HepG2 (cell line): Measurements from ENCODE around the gene RTP4. TPM values are rescaled to one million over a fixed set of nuclear protein-coding genes. Genes with fewer than 3 reads are reported as not detected.

Experiments
- ATF7 ChIP-seq, 2 experiments: fragments of 450-650 bp in 1 of 2; sonication (generic) in 1 of 2; formaldehyde crosslinking in 1 of 2; IDR thresholded peaks; 2 replicates each; pipeline versions ENCODE4 v1.4.0 to v1.6.1; 2016 to 2020; ENCODE audit warnings: antibody characterized with exemption in 1 of 2, mild to moderate bottlenecking in 1 of 2, missing genetic modification reagents in 1 of 2
- NFE2 ChIP-seq: sonication (generic); formaldehyde crosslinking; IDR thresholded peaks from 2 replicates; pipeline ENCODE4 v1.4.0; 2020; ENCODE audit warnings: missing genetic modification reagents
- SETDB1 ChIP-seq: sonication (generic); formaldehyde crosslinking; IDR thresholded peaks from 2 replicates; pipeline ENCODE4 v1.5.1; 2020; ENCODE audit warnings: missing genetic modification reagents, mild to moderate bottlenecking, borderline replicate concordance
- polyA plus RNA-seq, 8 experiments: library from polyadenylated mRNA; depleted of rRNA in 3 of 8; stranded (reverse) in 7 of 8; unstranded in 1 of 8; fragments of >200 nt; fragmentation: Illumina TruSeq in 4 of 8; extraction: Trizol in 4 of 8; gene quantifications; 2 replicates each; pipeline versions ENCODE4 v1.2.1 to v1.2.3, GENCODE V29; 2011 to 2016; ENCODE audit warnings: low read depth in 4 of 8, missing spikeins in 1 of 8, mixed read lengths in 1 of 8; ENCODE audit not compliant: insufficient read depth in 1 of 8
- total RNA-seq, 5 experiments: library from RNA; depleted of rRNA; stranded (reverse); fragments of >200 nt; fragmentation: Illumina TruSeq; extraction: Trizol; gene quantifications; 2 replicates each; pipeline ENCODE4 v1.2.3, GENCODE V29; 2016; ENCODE audit warnings: low read depth in 1 of 5
- TF ChIP-seq, protein P1 (sequence below): sonication (generic); formaldehyde crosslinking; IDR thresholded peaks from 2 replicates; pipeline ENCODE4 v1.9.0; 2021; ENCODE audit warnings: missing genetic modification reagents, borderline replicate concordance
- TF ChIP-seq, protein P2 (sequence below): sonication (generic); formaldehyde crosslinking; IDR thresholded peaks from 2 replicates; pipeline ENCODE4 v1.4.0; 2020; ENCODE audit warnings: missing genetic modification reagents, borderline replicate concordance
- TF ChIP-seq, protein P3 (sequence below): sonication (generic); formaldehyde crosslinking; IDR thresholded peaks from 2 replicates; pipeline ENCODE4 v1.4.0; 2020; ENCODE audit warnings: mild to moderate bottlenecking, missing genetic modification reagents, borderline replicate concordance
- TF ChIP-seq, protein P4 (sequence below): sonication (generic); formaldehyde crosslinking; IDR thresholded peaks from 2 replicates; pipeline ENCODE4 v1.4.0; 2020; ENCODE audit warnings: missing genetic modification reagents
- TF ChIP-seq, protein P5 (sequence below): sonication (generic); formaldehyde crosslinking; IDR thresholded peaks from 2 replicates; pipeline ENCODE4 v1.5.1; 2020; ENCODE audit warnings: mild to moderate bottlenecking, missing genetic modification reagents

Gene RTP4
- total and polyA plus RNA-seq, 2 of the 13 experiments (the other 11 are each of a cell fraction or from before 2014, with no cell fraction given) = 0.11 to 0.62 TPM

DNA sequence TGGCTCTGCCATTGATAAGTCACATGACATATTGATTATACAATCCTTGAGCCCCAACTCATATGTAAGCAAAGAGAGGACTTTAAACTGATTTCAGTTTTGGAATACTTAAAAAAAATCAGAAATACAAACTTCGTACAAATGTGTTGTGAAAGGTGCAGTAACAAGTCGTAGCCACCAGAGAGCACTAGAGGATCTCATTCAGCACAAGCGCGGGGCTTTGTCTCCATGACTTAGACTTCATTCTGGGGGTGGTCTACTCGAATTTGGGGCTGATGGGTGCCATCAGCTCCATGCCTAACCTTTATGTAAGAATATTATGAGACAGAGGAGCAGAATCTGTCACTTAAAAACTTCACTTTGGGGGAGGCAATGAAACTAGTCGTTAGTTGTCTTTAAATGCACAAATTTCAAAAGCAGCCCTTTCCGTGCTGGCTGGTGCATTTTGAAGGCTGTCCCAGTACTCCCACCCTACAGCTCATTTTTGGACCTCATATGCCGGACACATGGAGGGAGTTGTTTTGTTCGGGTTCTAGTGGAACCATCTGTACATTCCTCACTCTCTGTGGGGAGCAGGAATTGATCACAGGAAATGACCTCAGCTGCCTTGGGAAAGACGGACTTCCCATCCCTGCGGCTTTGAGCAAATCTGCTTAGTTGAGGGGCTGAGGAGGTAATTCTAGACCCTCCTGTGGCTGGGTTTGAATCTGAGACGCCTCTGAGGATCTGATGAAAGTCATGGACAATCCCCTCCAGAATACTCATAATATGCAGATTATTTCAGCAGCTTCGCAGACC lies 49.2 kb upstream of the RTP4 start (continued):
- TF ChIP-seq, protein P1, sequence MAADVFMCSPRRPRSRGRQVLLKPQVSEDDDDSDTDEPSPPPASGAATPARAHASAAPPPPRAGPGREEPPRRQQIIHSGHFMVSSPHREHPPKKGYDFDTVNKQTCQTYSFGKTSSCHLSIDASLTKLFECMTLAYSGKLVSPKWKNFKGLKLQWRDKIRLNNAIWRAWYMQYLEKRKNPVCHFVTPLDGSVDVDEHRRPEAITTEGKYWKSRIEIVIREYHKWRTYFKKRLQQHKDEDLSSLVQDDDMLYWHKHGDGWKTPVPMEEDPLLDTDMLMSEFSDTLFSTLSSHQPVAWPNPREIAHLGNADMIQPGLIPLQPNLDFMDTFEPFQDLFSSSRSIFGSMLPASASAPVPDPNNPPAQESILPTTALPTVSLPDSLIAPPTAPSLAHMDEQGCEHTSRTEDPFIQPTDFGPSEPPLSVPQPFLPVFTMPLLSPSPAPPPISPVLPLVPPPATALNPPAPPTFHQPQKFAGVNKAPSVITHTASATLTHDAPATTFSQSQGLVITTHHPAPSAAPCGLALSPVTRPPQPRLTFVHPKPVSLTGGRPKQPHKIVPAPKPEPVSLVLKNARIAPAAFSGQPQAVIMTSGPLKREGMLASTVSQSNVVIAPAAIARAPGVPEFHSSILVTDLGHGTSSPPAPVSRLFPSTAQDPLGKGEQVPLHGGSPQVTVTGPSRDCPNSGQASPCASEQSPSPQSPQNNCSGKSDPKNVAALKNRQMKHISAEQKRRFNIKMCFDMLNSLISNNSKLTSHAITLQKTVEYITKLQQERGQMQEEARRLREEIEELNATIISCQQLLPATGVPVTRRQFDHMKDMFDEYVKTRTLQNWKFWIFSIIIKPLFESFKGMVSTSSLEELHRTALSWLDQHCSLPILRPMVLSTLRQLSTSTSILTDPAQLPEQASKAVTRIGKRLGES (CRISPR knock-in tag) = no peak
- TF ChIP-seq, protein P2, sequence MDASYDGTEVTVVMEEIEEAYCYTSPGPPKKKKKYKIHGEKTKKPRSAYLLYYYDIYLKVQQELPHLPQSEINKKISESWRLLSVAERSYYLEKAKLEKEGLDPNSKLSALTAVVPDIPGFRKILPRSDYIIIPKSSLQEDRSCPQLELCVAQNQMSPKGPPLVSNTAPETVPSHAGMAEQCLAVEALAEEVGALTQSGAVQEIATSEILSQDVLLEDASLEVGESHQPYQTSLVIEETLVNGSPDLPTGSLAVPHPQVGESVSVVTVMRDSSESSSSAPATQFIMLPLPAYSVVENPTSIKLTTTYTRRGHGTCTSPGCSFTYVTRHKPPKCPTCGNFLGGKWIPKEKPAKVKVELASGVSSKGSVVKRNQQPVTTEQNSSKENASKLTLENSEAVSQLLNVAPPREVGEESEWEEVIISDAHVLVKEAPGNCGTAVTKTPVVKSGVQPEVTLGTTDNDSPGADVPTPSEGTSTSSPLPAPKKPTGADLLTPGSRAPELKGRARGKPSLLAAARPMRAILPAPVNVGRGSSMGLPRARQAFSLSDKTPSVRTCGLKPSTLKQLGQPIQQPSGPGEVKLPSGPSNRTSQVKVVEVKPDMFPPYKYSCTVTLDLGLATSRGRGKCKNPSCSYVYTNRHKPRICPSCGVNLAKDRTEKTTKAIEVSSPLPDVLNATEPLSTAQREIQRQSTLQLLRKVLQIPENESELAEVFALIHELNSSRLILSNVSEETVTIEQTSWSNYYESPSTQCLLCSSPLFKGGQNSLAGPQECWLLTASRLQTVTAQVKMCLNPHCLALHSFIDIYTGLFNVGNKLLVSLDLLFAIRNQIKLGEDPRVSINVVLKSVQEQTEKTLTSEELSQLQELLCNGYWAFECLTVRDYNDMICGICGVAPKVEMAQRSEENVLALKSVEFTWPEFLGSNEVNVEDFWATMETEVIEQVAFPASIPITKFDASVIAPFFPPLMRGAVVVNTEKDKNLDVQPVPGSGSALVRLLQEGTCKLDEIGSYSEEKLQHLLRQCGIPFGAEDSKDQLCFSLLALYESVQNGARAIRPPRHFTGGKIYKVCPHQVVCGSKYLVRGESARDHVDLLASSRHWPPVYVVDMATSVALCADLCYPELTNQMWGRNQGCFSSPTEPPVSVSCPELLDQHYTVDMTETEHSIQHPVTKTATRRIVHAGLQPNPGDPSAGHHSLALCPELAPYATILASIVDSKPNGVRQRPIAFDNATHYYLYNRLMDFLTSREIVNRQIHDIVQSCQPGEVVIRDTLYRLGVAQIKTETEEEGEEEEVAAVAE (CRISPR knock-in tag) = no peak
- TF ChIP-seq, protein P3, sequence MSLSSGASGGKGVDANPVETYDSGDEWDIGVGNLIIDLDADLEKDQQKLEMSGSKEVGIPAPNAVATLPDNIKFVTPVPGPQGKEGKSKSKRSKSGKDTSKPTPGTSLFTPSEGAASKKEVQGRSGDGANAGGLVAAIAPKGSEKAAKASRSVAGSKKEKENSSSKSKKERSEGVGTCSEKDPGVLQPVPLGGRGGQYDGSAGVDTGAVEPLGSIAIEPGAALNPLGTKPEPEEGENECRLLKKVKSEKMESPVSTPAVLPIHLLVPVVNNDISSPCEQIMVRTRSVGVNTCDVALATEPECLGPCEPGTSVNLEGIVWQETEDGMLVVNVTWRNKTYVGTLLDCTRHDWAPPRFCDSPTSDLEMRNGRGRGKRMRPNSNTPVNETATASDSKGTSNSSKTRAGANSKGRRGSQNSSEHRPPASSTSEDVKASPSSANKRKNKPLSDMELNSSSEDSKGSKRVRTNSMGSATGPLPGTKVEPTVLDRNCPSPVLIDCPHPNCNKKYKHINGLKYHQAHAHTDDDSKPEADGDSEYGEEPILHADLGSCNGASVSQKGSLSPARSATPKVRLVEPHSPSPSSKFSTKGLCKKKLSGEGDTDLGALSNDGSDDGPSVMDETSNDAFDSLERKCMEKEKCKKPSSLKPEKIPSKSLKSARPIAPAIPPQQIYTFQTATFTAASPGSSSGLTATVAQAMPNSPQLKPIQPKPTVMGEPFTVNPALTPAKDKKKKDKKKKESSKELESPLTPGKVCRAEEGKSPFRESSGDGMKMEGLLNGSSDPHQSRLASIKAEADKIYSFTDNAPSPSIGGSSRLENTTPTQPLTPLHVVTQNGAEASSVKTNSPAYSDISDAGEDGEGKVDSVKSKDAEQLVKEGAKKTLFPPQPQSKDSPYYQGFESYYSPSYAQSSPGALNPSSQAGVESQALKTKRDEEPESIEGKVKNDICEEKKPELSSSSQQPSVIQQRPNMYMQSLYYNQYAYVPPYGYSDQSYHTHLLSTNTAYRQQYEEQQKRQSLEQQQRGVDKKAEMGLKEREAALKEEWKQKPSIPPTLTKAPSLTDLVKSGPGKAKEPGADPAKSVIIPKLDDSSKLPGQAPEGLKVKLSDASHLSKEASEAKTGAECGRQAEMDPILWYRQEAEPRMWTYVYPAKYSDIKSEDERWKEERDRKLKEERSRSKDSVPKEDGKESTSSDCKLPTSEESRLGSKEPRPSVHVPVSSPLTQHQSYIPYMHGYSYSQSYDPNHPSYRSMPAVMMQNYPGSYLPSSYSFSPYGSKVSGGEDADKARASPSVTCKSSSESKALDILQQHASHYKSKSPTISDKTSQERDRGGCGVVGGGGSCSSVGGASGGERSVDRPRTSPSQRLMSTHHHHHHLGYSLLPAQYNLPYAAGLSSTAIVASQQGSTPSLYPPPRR (CRISPR knock-in tag) = no peak
- TF ChIP-seq, protein P4, sequence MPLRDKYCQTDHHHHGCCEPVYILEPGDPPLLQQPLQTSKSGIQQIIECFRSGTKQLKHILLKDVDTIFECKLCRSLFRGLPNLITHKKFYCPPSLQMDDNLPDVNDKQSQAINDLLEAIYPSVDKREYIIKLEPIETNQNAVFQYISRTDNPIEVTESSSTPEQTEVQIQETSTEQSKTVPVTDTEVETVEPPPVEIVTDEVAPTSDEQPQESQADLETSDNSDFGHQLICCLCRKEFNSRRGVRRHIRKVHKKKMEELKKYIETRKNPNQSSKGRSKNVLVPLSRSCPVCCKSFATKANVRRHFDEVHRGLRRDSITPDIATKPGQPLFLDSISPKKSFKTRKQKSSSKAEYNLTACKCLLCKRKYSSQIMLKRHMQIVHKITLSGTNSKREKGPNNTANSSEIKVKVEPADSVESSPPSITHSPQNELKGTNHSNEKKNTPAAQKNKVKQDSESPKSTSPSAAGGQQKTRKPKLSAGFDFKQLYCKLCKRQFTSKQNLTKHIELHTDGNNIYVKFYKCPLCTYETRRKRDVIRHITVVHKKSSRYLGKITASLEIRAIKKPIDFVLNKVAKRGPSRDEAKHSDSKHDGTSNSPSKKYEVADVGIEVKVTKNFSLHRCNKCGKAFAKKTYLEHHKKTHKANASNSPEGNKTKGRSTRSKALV (CRISPR knock-in tag) = no peak
- TF ChIP-seq, protein P5, sequence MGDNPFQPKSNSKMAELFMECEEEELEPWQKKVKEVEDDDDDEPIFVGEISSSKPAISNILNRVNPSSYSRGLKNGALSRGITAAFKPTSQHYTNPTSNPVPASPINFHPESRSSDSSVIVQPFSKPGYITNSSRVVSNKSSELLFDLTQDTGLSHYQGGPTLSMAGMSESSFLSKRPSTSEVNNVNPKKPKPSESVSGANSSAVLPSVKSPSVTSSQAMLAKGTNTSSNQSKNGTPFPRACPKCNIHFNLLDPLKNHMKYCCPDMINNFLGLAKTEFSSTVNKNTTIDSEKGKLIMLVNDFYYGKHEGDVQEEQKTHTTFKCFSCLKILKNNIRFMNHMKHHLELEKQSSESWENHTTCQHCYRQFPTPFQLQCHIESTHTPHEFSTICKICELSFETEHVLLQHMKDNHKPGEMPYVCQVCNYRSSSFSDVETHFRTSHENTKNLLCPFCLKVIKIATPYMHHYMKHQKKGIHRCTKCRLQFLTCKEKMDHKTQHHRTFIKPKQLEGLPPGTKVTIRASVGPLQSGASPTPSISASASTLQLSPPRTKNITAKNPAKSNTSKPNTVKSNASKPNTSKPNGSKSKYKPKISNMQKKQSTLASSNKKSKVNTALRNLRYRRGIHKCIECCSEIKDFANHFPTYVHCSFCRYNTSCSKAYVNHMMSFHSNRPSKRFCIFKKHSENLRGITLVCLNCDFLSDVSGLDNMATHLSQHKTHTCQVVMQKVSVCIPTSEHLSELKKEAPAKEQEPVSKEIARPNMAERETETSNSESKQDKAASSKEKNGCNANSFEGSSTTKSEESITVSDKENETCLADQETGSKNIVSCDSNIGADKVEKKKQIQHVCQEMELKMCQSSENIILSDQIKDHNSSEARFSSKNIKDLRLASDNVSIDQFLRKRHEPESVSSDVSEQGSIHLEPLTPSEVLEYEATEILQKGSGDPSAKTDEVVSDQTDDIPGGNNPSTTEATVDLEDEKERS (CRISPR knock-in tag) = no peak
- no peak for TF ChIP-seq NFE2
- no peak for TF ChIP-seq SETDB1 (CRISPR knock-in tag)
- no peak for TF ChIP-seq ATF7 (IDR thresholded peaks at IDR 0.05)
- TF ChIP-seq ATF7 (CRISPR knock-in tag; IDR thresholded peaks at IDR 0.05) = no peak
